HG02870 (cell line): ENCODE measurements around the gene NT5DC1.
A peak's percentile ranks its signal among the peaks of the same experiment; 100 is the strongest.

Experiments used
- ATAC-seq: cut with Tn5 transposase; IDR thresholded peaks from one replicate; pipeline ENCODE4 v1.9.1; 2021; ENCODE audit warnings: mild to moderate bottlenecking, moderate library complexity; ENCODE audit not compliant: unreplicated experiment

The NT5DC1 gene

DNA sequence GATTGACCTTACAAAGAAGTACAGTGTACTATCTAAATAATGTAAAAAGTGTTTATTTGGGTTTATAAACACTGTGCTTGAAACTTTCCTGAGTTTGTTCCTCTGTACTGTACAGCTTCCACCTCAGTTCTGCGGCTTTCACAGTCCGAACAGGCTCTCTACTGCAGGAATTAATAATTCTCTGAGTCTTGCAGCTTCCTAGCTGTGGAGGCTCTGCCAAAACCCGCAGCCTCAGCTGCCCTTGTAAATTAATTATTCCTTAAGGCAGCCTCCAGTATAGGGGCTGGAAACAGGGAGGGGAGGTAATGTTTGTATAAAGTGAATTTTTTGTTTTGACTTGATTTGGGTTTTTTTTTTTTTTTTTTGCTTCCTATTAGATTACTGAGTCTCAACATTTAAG lies 134.0 kb downstream of the NT5DC1 start:
- no peak for ATAC-seq

DNA sequence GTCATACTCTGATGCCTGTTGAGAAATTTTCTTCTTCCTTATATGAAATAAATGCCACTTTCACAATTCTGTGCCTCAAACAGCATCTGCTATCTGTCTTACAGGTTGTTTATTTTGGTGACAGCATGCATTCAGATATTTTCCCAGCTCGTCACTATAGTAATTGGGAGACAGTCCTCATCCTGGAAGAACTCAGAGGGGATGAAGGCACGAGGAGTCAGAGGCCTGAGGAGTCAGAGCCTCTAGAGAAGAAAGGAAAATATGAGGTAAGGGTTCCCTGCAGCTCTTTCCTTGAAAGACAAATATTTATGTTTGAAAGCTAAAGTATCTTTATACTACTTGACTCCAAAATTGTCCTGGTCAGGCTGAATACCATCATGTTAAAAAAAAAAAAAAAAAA lies 137.4 kb downstream of the NT5DC1 start:
- no peak for ATAC-seq

DNA sequence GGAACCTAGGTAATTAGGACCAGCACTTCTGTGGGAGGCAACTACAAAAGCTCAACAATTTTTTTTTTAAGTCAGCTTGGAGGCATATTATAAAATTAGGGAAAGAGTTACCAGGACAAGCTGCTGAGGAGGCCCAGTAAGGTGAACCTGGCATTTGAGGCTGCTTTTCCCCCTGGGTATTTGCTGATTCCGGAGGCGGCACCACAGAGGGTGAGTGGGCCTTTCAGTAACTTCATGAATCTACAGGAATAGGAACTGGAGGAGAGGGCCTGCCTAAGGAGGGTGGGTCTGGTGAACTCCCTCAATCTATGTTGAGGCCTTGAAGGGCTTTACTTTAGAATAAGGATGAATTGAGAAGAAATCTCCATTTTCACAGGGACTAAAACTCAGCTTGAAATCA lies 138.6 kb downstream of the NT5DC1 start:
- no peak for ATAC-seq

DNA sequence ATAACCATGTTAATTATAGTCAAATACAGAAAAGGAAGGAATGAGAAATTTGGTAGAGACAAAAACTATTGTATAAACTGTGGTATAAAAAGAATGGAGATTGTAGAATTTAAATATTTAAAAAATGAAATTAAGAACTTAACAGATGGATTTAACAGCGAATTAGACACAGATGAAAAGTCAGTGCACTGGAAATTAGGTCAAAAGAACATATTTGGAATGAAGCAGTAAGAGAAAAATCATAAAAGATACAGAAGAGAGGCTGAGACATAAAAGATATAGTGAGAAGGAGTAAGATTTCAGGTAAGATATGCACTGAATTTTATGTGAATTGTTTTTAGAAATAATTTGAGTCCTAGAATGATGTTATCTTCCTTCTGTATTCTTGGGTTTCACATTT lies 139.2 kb downstream of the NT5DC1 start:
- ATAC-seq, result no peak

DNA sequence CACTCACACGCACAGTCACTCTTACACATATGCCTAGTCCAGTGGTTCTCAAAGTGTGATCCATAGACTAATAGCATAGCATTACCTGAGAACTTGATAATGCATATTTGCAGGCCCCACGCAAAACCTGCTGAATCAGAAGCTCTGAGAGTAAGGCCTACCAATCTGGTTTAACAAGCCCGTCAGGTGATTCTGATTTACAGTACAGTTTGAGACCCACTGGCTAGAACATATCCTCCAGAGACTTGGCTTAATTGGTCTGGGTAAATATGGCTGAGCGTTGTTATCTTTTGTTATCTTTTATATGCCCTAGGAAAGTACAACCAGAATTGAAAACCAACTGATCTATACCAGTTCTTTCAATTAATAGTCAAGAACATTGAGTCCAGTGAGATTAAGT lies 143.6 kb downstream of the NT5DC1 start:
- no peak for ATAC-seq

DNA sequence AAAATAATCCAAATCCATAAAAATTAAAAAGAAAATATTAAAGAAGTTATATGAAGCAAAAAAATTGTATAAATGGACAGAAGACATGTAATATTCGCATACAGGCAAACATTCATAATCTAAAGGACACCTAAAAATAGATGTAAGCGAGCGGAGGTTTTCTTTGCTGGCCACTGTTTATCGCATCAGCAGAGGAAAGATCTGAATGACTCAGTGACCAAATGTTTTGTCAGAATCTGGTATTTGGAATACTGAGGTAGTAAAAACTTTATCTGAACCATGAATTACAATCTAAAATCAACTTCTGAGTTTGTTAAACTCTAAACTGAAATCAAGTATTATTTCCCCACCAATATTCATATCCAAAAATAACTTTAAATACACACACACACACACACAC lies 145.4 kb downstream of the NT5DC1 start:
- ATAC-seq, result no peak

DNA sequence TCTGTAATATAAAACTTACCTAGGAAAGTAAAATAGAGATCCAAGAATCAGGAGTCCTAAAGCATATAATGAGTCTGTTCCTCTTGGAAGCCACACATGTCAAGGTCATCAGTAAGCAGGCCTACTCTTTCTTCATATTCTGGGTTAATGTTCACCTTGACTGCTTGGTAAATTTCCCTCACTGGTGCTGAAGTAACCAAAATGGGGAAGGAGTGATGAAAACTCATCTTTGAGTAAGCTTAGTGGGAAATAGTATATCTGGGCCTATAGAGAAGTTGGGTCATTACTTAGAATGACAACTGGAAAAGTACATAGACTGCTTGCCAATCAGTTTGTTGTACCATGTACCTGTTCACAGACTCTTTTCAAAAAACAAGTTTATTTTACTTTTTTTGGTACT lies 146.6 kb downstream of the NT5DC1 start:
- ATAC-seq, result no peak

DNA sequence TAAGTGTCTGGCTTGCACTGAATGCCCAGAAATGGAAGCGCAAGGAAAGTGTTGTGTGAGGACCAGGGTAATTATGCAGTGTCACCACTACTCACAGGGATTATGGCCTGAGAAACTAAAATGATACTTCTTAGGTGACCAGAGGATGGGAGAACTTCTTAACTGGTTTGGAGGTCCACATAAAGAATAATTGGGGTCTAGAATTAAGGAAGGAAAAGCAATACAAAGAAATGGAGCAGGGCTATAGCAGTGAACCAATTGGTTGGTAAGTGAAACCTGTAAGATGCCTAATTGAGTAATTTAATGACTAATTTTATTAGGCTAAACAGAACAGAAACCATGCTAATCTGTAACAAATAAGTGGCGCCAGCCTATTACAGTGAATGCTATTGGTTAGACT lies 147.9 kb downstream of the NT5DC1 start:
- ATAC-seq, result no peak

DNA sequence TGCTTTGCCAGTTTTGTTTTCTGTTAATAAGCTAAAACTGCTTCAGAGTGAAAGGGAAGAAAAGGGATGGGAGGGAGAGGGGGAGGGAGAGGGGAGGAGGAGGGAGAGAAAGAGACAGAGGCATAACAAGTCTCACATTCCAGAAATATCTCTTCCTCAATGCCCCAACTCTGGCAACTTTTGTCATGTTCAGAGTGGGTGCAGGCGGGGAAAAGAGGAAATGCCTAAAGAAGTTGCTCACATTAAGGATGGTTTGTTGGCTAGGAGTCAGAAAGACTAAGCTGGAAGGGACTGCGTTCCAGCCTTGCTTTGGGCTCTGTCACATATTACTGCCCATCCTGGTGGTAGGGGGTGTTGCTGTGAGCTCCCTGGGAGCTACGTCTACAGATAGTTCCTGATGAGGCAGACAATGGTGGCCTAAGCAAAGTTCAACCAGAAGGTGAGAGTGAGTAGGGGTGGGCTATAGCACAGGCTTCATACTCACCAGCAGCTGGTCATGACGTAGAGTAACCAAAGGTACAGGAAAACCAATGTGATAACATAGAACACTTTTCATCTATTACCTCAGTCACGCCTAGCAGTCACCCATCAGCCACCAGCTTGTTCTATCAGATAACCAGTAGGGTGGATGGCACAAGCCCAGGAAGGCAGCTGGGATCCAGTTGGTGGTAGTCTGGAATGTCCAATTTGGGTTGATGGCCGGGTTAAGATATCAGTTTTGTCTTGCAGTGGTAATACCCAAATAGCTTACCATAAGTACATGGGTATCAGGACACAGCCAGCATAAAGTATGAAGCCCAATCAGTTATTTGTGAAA lies 151.1 kb downstream of the NT5DC1 start:
- ATAC-seq, result no peak

DNA sequence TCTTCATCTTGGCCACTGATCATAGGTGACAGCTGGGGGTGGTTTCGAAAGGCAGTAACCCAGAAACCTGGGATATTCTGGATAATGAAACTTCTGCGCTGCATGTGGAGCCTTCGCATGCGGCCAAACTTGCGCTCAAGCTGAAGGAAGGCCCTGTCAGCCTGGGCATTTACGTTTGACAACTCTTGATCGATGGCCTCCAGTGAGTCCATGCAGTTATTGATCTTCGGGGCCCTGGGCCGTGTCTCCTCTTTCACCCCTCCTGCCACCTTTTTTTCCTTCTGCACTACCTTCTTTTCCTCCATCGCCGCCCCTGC lies 152.5 kb downstream of the NT5DC1 start:
- ATAC-seq, result no peak

DNA sequence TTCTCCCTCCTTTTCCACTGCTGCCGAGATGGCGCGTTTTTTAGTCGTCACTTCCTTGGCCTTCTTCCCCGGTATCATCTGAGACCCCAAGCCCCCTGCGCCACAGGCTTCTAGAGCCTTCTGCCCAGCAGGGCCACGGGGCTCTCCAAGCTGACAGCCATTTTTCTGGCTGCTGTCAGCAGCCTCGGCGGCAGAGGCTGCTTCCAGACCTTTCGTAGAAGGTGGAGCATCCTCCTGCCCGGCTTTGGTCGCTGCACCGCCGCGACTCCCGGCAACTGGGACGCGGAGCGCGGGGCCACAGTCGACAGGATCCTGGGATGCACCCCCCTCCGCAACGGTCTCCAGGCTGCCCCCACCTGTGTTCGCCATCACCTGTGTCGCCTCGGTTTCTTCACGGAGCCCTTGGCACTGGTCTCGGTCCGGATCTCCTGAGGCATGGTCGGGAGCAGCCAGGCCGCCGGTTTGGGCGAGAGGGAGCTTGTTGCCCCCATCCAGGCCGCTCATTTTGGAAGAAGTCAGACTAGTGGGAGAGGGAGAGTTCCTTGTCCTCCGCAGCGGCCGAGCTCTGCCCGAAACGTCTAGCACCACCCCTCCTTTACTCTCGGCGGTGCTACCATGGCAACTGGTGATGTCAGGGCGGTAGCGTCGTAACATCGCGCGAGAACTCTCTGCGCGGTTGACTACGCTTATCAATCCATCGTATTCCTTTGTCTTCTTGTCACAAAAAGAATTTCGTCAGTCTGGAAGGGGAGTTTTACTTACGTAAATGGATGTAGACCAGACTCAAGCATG lies 153.0 kb downstream of the NT5DC1 start, which contains the start of gene TSPYL4:
Gene TSPYL4 (minus strand): TSS at position 571 of the 792 bp plus-strand sequence. CDS start 67 bp downstream, at position 504.
- ATAC-seq, result peak; percentile 99

DNA sequence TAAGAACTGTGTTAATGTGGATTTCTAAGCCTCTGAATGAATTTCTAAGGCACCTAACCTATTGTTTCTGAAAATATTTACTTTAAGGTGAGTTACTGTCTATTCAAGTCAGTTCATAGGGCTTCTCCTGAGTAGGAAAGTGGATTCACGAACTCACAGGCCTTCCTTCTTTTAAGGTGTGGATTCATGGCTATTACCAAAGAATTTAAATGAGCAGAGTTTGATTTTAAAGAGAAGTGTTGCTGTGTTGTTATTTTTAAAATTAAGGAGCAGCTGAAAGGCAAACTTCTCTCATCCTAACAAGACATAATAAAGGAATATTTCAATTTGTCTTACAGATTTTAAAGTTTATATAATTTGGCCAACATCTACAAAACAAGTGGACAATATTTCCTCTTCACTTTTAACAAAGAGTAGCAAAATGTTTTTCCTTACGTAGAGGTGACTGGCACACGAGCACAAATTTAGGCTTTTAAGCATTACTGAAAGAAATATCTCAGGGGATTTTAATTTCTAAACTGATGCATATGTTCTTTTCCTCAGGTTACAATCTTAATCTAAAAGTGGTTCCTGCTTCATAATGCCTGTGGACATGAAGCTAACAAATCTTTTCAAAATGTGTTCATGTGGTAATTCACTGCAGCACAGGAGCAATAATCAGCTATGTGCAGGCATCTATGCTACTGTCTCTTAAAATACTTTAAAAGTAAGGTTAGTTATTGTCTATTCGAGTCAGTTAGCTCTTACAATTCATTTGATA lies 153.8 kb downstream of the NT5DC1 start:
- peak; percentile 20 for ATAC-seq

DNA sequence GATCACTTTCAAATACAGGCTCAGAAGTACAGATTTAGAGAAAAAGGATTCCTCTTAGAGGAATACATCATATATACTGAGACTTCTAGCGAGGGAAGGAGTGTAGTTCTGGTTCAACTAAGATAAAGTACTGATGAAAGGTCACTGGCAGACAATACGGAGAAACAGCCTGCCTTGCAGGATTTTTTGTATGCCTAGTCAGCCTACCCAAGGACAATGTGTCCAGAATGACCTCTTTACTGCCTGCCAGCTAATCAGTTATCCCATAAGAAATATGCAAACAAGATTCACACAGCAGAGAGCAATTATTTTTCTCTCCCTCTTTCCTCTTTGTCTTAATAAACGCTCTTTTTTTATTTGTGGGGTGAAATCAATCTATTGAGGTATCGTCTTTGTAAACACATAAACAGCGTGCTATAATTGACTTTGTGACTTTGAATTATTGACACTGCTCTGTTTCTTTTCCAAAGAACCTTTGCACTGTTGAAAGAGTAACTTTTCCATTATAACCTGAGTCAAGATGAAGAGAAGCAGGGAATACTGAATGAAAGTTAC lies 154.7 kb downstream of the NT5DC1 start:
- ATAC-seq, result no peak

DNA sequence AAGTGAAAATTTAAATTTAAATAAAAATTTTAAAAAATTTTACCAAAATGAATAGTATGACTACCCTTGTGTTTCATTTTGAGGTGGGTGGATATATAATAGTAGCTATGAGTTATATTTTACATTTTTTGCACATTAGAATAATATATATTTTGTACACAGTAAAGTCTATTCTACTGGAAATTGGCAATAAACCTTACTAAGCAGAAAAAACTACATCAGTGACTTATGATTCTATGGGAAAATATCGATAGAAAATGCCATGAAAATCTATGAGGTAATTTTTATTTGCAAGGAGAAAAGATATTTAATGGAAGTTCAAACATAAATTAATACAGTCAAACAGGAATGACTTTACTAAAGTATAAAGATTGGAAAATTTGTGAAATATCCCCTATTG lies 156.0 kb downstream of the NT5DC1 start:
- no peak for ATAC-seq

DNA sequence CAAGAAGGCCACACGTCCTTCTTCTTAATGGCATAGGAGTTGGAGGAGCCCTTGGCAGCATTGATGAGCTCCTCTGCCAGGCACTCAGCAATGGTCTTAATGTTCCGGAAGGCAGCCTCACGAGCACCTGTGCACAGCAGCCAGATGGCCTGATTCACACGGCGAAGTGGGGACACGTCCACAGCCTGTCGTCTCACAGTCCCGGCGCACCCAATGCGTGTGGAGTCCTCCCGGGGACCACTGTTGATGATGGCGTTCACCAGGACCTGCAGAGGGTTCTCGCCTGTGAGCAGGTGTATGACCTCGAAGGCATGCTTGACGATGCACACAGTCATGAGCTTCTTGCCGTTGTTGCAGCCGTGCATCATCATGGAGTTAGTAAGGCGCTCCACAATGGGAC lies 157.9 kb downstream of the NT5DC1 start:
- no peak for ATAC-seq

DNA sequence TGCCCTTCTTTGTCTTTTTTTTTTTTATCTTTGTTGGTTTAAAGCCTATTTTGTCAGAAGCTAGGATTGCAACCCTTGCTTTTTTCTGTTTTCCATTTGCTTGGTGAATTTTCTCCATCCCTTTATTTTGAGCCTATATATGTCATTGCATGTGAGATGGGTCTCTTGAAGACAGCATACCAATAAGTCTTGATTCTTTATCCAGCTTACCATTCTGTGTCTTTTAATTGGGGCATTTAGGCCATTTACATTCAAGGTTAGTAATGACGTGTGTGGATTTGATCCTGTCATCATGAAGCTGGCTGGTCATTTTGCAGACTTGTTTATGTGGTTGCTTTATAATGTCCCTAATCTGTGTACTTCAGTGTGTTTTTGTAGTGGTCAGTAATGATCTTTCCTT lies 162.7 kb downstream of the NT5DC1 start:
- ATAC-seq, result no peak

DNA sequence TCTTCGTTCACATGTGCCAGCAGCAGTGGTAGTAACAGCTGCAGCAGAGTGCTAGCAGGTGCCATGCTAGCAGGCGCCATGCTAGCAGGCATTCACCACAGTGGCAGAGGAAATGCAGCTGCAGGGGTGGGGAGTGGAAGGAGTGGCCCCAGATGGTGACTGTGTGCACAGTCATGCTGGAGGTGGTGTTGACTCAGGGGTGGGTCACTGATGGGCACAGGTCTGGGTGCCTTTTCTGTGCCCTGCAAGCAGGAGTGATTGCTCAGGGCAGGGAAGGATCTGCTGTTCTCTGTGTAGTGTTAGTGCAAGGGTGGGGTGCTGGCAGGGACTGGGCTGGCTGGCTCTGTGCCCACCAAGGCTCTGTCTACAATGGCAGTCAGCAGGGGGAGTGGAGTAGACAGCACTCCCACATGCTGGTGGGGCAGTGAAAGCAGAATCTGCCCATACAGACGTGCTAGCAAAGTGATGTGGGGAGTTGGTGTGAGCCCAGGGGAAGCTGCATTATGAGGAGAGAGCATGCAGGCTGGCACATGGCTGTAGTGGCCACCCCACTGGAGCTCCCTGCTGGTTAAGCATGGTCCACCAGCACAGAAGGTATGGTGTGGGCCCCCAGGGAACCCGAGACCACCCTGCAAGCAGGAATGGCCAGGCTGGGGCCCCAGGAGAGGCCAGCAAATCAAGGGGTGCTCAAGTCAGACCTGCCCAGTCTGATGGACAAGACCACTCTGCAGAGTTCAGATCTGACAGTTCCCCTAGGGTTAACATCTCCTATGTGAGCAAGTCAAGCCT lies 164.6 kb downstream of the NT5DC1 start:
- ATAC-seq, result no peak

DNA sequence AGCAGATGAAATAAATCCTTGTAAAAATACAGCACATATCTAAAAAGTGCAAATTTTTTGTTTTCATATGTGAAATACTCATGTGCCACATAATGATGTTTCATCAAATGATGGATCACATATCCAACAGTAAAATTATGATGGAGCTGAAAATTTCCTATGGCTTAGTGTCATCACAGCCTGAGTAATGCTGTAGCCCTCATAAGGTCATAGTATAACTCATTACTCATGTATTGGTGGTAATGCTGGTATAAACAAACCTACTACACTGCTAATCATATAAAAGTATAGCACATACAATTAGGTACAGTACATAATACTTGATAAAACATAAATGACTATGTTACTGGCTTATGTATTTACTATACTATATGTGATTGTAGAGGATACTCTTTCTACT lies 166.2 kb downstream of the NT5DC1 start:
- ATAC-seq, result no peak

DNA sequence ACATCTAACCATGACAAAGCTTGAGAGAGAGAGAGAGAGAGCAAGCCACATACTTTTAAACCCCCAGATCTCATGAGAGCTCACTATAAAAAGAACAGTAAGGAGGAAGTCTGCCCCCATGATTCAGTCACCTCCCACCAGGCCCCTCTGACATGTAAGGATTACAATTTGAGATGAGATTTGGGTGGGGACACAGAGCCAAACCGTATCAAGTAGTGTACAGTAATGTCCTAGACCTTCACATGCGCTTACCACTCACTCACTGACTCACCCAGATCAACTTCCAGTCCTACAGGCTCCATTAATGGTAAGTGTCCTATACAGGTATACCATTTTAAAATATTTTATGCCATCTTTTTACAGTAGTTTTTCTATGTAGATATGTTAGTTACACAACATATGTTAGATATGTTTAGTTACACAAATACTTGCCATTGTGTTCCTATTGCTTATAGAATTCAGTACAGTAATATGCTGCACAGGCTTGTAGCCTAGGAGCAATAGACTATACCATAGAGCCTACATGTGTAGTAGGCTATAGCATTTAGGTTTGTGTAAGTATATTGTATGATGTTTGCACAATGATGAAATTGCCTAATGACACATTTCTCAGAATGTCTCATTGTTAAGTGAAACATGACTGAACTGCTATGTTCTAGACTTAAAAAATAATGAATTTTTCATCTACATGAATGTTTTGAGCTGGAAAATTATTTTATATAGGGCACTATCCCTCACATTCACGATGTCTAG lies 167.4 kb downstream of the NT5DC1 start:
- peak; percentile 10 for ATAC-seq
